ENCODE measurements around the gene KLHL29.

Gene KLHL29

DNA sequence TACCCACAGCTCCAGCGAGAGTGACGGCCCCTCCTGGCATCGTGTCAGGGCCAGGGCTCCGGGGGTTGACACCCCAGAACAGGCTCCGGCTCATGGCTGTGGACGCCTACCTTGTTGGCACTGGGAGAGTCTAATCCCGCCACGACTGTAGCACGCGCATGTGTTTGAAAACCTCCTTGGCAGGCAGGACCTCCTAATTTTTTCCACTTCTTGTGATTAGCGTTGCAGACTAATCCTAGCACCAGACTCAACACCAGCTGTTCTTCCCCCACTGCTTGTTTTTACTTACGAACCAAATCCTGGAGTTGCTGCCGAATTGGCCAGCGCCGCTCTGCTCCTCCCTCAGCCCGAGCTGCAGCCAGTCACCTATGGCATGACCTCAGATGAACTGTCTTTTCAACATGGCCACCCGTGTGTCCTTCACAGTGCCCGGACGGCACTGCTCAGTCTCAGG lies 110.7 kb downstream of the KLHL29 start:
- no peak for DNase-seq (ENCODE audit: low spot score)

DNA sequence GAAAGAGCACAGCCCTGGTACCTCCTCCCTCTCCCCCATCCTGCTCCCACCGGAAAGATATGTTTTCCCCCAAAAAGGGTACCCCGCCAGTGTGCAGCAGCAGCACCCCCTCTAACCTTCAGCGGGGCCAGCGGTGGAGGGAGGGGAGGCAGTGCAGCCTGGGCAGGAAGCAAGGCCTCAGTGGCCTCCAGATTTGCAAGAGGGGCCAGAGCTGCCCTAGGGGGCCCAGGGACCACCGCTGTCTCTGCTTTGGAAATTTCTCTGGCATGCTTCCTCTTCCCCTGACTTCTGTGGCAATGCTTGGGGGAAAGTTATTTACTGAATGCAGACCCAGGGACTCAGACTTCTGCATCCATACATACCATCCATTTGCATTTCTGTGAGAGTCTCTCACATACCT lies 111.5 kb downstream of the KLHL29 start:
- no peak for DNase-seq (ENCODE audit: low spot score)

DNA sequence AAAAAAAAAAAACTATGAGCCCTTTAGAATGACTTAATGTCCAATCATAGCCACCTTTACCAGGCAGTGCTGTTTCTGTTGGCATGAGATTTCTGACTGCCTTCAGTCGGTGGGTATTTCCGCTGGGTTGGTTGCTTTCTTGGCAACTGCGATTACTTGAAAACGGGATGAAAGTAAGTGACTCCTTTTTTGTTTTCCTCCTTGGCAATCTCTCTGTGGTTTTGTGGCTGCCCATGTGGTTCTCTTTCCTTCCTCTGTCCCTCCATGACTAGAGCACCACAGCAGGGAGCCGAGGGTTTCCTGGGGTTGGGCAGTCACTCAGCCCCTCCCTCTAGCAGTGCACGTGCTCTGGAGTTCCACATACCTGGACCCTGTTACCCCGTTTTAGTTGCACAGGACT lies 112.1 kb downstream of the KLHL29 start:
- peak; percentile 26 for DNase-seq (ENCODE audit: low spot score)

DNA sequence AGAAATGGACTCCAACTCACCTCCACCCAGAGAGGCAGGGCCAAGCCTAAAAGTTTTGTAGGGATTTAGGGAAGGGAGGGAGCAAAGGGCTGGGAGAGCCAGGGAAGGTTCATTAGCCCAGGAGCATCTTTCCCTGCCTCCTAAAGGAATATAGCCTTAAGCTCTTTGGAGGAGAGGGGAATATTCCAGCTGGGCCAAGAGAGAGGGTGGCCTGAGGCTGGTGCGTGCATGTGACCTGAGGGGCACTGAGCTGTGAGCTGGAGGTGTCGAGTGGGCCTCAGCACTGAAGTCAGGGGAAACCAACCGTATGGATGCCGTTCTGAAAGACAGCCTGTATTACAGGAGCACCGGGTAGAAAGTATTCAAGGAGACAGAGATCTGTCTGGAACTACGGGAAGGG lies 112.6 kb downstream of the KLHL29 start:
- no peak for DNase-seq (ENCODE audit: low spot score)

DNA sequence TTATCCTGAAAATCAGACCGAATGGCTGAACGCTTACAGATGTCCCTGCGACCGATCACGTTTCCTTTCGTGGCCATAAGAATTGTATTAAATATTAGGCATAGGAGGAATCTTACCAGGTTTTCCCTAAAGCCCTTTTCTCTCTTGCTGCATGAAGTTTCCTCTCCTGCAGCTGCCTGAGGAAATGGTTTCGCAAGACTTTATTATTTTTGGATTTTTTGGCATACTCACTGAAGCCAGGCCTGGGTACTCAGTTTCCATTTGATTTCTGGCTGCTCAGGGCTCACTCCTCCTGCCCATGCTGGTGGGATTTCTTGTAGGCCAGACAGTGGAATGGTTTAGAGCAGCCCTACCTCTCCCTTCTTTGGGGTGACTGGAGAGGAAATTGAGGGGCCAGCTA lies 114.0 kb downstream of the KLHL29 start:
- no peak for DNase-seq (ENCODE audit: low spot score)

DNA sequence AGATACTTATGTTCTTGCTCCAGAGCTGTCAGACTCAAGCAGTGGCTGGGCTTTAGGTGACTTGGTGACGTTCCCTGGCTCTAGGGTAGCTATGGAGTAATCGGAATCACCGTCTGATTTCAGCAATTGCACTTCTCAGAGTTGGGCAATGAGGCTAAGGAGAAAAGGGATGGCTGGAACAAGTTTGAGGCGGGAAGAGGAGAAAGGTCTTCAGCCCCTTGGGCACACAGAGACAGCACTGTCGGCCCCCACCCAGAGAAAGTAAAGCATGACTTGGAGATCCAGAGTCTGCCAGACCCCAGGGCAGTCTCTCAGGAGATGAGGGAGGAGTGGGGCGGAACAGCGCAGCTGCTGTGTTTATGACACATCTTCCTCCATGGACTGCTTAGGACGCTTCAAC lies 114.5 kb downstream of the KLHL29 start:
- no peak for DNase-seq (ENCODE audit: low spot score)

DNA sequence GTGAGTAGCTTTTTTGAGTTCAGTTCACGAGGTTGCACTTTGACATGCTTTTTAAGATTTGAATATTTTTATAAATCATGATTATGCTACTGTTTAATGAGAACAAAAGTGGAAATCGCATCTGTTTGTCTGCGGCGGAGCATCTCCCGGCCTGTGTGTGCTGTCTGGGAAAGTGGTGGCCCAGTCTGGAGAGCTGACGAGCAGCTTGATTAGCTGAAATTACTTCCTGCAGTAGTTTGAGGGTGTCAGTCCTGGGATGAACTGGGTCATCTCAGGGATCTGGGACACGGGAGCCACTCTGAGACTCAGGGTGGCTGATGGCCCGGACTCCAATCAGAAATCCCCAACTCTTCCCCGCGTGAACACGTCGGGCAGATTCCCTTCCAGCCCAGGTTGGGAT lies 115.9 kb downstream of the KLHL29 start:
- DNase-seq (ENCODE audit: low spot score), result no peak

DNA sequence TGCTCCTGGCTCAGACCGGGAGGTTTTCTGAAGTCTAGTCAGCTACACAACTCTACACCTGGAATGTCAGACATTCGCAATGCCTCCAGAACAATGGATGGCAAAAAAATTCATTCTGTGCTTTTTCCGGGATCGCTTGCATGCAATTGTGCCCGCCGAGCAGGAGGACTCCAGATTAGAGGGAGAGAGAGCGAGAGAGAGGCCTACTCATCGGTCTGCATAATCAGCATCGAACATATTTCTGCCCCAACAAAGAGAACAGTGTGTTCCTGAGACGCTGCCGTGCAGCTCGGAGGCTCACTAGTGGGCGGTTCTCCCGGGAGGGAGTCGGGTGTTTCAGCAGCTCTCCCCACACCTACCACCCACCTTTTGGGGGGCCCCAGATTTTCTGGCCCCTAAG lies 117.1 kb downstream of the KLHL29 start:
- DNase-seq (ENCODE audit: low spot score), result no peak

DNA sequence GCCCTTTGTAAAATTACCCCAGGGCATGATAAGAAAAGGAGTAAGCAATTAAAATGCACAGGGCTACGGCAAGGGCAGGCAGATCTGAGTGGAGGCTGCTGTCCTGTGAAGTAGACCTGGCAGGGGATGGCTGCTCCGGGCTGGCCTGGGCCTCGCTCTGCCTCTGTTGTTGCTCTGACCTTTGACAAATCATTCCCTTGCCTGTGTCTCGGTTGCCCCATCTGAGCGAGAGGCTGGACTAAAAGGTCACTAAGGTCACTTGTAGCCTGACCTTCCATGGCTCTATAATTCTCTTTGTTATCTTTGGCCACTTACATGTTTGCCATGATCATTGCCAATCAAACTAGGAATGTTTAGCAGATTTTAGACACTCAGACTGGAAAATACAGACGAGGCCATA lies 118.1 kb downstream of the KLHL29 start:
- no peak for DNase-seq (ENCODE audit: low spot score)

DNA sequence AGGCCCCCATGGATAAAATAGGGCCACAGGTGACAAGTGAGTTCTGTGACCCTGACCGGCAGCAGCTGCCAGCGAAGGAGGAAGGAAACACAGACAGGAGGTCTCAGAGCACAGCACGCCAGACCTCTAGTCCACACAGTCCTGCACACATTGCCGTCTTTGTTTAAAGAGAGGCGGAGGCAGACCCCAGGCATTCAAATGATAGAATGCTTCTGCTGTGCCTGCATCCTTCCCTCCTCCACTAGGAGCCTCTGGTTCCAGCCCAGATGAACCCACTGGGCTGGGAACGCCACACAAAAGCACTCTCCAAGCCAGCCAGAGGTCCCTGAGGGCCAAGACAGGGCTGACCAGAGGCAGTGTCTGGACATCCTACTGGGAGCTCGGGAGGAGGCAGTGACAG lies 118.7 kb downstream of the KLHL29 start:
- no peak for DNase-seq (ENCODE audit: low spot score)

DNA sequence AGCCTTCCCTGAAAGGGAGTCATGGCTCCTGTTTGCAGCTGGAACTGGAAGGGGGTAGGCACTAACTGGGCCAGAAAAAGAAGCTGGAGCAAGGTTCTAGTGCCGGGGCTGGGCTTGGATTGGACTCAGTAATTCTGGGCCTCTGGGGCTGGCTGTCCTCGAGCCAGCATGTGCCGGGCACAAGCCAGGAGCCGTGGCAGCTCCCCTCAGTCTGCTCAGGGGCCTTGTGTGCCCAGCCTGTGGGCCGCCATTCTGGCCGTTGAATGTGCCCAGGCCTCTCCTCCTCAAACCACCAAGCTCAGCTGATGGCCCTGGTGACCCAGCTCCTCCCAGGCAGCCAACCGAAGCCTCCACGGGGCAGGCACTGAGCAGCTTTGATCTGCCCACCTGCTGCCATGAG lies 119.6 kb downstream of the KLHL29 start:
- DNase-seq (ENCODE audit: low spot score), result no peak

DNA sequence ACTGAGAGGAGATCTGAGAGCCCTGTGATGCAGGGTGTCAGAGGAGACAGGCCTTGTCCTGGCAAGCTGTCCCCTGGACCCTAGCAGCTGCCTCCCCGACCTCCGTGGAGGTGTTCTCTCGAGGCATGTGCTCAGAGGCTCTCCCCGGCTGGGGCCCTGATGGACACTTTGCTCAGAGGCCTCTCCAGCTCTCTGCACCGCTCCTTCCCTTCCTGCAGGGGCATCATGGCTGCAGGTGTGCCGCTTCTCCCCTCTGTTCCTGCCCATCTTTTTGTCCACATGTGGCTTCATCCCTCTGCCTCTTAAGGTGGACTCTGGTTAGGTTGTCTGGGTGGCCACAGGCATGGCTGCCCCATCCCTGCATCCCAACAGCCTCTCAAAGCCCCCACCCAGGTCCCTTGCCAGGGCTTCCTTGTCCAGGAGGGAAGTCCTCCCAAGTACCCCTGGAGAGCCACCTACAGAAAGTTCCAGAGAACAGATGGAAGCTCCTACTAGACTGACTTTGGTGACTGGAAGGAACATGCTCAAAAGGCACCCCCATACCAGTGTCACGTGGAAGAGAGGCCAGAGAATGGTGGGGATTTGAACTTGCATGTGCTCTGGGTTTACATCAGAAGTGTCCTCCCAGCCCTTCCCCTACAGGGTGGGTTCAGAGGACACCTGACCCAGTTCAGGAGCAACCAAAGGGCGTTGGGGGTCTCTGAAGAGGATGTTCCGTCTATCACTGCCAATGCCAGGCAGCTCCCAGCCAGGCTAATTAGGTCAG lies 120.4 kb downstream of the KLHL29 start:
- no peak for DNase-seq (ENCODE audit: low spot score)

DNA sequence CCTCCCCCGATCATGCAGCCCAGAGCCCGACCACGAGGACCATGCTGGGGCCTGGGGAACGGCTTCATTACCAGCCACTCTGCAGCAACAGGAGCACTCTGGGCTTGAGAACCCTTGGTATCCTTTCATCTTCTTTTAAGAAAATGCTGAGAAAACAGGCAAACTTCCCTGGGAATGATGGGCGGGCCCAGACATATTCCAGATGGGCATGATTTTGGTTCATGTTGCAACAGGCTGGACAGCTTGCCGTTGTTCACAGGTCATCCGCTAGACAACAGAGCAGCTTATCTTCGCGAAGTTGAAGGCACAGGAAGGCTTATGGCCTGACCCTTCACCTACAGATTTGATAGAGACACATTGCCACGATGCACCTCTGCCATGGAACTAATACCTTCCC lies 121.0 kb downstream of the KLHL29 start:
- DNase-seq (ENCODE audit: low spot score), result no peak

DNA sequence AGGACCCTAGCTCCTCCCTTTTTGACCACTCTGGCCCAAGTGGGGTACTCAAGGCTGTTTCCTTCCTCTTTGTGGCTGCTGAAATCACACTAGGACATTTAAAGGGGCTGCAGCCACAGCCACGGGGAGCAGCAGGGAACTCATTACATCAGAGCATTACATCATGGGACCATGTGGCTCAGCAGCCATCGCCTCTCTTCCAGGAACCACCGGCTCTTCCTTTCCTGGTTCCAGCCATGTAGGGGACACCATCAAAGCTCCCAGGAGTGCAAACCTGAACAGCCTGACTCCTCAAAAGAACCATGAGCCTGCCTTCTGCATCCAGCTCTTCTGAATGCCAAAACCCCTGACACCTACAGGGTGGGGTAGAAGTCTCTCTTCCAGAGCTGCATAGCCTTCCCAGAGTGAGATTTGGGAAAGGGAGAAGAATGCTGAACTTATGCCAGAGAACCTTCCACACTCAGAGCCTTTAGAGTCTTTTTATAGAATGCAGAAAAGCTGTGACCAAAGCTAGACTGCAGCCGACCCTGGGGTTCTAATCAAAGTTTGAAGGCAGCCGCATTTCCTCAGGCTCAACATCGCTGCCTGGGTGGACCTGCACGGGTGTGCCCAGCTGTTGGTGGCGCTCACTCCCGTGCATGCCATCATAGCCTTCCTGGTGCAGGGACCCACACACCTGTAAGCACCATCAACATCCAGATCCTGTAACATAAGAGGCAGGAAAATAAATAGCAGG lies 121.7 kb downstream of the KLHL29 start:
- no peak for DNase-seq (ENCODE audit: low spot score)

DNA sequence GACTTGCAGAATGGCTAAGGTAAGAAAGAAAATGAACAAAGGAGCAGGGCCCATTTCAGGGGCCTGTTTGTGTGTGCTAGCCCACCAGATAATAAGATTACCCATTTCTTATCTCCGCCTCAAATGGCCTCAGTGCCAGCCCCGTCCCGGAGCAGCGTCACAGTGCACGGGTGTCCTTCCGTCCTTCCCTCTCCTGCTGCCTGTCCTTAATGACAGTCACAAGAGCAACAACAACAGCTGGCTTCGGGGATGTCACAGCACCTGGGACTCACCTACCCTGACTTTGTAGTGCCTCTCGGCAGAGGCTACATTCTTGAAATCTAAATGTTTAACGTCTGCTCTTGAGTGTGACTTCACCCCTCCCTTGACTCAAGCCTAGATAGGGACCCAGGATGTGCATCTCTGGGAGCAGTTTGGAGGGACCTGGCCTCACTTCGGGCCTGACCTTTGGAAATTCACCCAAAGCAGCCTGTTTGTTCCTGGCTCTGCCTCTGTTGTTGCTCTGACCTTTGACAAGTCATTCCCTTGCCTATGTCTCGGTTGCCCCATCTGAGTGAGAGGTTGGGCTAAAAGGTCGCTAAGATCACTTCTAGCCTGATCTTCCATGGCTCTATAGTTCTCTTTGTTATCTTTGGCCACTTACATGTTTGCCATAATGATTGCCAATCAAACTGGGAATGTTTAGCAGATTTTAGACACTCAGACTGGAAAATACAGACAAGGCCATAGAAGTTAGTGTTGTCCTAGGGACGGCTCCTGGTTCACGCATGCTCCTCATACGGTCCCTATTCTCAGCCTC lies 122.5 kb downstream of the KLHL29 start:
- DNase-seq (ENCODE audit: low spot score), result no peak

DNA sequence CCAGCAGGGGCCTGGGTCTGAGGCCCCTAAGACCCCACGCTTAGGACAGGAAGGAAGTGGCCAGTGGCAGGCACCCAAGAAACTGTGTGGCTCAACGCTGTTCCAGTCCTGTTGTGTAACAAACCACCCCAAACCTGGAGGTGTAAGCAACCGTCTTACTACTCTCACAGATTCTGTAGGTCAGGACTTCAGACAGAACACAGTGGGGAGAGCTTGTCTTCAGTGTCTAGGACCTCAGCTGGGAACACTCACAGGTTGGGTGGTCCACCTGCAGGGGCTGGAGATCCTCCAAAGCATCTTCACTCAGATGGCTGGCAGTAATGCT lies 123.0 kb downstream of the KLHL29 start:
- no peak for DNase-seq (ENCODE audit: low spot score)

DNA sequence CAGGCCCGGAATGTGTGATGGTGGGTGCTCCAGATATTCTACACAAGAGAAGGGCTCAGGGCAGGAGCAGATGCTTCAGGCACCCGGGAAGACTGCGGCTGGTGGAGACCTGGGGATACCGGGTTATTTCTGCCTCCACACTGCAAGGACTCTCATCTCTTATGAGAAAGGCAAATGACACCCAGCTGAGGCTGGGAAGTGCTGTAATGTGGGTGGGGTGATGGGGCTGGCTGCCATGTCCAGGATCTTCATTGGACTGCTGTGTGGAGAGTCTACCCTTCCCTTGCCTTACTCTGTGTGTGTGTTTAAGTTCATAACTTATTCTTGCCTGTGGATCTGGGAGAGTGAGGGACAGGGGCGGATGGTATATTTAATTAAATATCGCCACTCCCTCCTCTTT lies 124.1 kb downstream of the KLHL29 start:
- DNase-seq (ENCODE audit: low spot score), result no peak

DNA sequence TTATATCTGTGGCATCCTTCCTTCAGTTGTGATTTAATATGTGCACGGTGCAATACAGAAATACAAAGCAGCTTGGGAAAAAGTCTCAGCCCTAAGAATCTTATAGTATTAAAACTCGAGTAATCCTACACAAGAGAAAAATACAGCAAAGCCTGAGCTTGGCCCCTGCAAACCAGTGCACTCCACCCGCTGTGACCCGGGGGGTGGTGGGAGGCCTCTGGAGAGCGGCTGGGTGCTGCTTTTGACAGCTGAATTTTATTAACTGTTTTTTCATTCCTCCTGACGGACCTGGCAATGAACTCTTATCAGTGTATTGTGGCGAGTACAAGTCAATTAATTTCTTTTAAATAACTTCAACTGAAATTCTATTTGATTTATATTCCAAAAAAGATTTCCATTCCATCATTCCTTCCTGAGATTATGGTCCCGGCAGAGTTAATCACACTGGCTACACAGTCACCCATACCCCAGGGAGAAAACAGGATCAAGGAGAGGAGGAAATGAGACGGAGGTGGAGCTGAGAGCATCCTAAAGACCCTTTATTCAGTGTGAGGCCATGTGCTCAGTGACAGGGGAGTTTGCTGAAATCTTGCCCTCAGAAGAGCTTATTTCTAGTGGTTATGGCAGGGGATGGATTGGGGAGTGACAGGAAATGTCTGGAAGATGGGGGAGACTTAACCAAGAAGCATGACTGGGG lies 124.8 kb downstream of the KLHL29 start:
- no peak for DNase-seq (ENCODE audit: low spot score)

DNA sequence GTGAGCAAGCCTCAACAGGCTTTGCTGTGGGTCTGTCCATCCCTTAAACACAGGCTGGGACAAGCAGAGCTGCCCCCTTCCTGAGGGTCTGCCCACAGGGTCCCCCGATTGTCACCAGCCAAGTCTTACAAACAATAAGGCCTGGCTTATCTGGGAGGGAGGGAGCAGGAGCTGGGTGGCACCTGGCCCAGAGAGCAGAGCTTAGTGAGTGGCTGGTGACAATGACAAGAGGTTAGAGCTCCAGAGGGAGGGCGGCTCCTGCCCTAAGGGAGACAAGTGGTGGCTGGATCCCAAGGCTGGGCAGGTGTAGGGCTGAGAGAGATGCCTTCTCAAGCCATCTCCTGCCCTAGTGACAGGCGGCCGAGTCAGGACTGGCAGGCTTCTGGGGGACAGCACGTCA lies 125.5 kb downstream of the KLHL29 start:
- no peak for DNase-seq (ENCODE audit: low spot score)

DNA sequence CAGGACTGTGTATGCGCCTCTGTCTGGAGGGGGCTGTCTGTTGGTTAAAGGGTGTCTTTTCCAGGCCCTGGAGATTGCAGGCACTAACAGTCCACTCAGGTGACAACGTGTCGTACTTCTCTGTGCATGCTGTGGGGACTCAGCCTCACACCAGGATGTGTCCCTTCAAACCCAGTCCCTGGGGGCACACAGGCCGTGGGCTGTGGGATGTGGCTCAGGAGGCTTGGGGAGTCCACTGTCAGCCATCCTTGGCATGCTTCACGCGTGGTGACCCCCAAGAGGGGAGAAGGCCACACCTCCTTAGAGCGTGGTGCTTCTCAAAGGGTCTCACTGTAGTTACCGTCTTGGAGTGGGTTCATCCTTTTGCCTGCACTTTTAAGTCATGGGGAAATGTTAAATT lies 127.8 kb downstream of the KLHL29 start:
- no peak for DNase-seq (ENCODE audit: low spot score)

DNA sequence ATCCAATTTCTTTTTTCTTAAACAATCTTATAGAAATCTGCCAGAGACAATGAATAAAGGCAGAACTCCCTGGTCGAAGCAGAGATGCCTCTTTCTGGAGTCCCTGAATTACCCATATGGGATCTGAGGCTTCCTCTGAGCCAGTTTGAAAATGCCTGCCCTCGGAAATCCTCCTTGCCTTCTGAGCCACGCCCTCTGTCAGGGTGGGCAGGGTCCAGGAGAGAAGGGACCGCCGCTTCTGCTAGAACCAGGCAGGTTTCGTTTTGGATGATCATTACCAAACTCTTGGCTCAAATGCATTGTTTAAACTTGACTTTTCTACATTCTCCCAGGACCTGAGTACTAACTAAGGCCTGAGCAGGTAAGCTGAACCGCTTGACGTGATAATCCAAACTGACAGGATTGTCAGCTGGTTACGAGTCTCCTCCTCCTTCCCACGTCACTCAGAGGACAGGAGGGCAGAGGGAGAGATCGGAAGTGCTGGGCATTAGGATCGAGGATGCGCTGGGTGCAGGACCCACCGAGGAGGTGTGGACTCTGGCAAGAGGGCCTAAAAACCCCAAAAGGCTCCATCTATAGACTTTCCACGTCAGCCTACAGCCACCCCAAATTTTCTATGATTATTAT lies 128.4 kb downstream of the KLHL29 start:
- DNase-seq (ENCODE audit: low spot score), result no peak

Measured in AG08396 (cell line).